ENCODE measurements around the gene INSYN2B.
A peak's percentile ranks its signal among the peaks of the same experiment; 100 is the strongest.

- TF ChIP-seq CTCF (IDR thresholded peaks at IDR 0.05; ENCODE audit: low read length) (peak; percentile 88), EZH2 (IDR thresholded peaks at IDR 0.05; ENCODE audit: borderline replicate concordance, low read length) (no peak)
Observed at GRCh38 chr5:169980418-169981053, at the start of gene INSYN2B.

All from OCI-LY1 (cell line).